Transverse colon (tissue), 4 donors: ENCODE data around the gene CD22. TPM values are rescaled to one million over a fixed set of nuclear protein-coding genes. Genes with fewer than 3 reads are reported as not detected.
A peak's percentile ranks its signal among the peaks of the same experiment; 100 is the strongest.

Experiments used
- DNase-seq: peaks from one replicate; pipeline ENCODE4 v3.0.0-alpha.2; 2019
- H3K27ac ChIP-seq, 4 donors: fragments of 200-600 bp; sonication (generic); 2 replicates each; pipeline ENCODE4 v1.5.1; 2016 to 2018; ENCODE audit warnings: inconsistent platforms in 4 of 4
- H3K27me3 ChIP-seq: fragments of 200-600 bp; sonication (generic); 2 replicates; pipeline ENCODE4 v1.5.1; 2017; ENCODE audit warnings: inconsistent platforms
- H3K36me3 ChIP-seq, 4 donors: fragments of 200-600 bp; sonication (generic); 2 replicates each; pipeline ENCODE4 v1.5.1; 2017 to 2019; ENCODE audit warnings: inconsistent platforms in 4 of 4
- H3K4me1 ChIP-seq, 4 donors: fragments of 200-600 bp; sonication (generic); 2 replicates each; pipeline ENCODE4 v1.5.1; 2017 to 2020; ENCODE audit warnings: inconsistent platforms in 4 of 4
- H3K4me3 ChIP-seq, 4 donors: fragments of 200-600 bp; sonication (generic); 1 replicate in 1 of 4; 2 replicates in 3 of 4; pipeline versions ENCODE4 v1.5.1 to v1.6.1; 2017 to 2019; ENCODE audit warnings: inconsistent platforms in 4 of 4
- H3K9me3 ChIP-seq, 2 donors: fragments of 200-600 bp; sonication (generic); 2 replicates each; pipeline ENCODE4 v1.5.1; 2017 to 2019; ENCODE audit warnings: inconsistent platforms in 2 of 2
- EP300 ChIP-seq: sonication (generic); formaldehyde crosslinking; IDR thresholded peaks from one replicate; pipeline ENCODE4 v1.6.1; 2017; ENCODE audit warnings: antibody characterized with exemption, low read depth
- POLR2A ChIP-seq: fragments of 450-650 bp; IDR thresholded peaks from one replicate; pipeline ENCODE4 v1.6.1; 2016; ENCODE audit warnings: antibody characterized with exemption, mild to moderate bottlenecking, moderate library complexity
- POLR2AphosphoS5 ChIP-seq, 3 donors: sonication (generic); formaldehyde crosslinking; IDR thresholded peaks; one replicate each; pipeline ENCODE4 v1.6.1; 2016; ENCODE audit warnings: antibody characterized with exemption in 3 of 3
- WGBS, 2 donors: methylation state at CpG; one replicate each; pipeline ENCODE4 v1.1.5; 2018; ENCODE audit warnings: low coverage in 1 of 2; 5-methylcytosine and 5-hydroxymethylcytosine counted together
- in situ Hi-C, 4 donors: fragments of 200-750 bp; cut with MboI; loops; one replicate each; pipeline versions ENCODE4 v1.15.0 to v1.15.1; 2017; ENCODE audit warnings: low sequenced_read_pairs in 3 of 4, low pct_ligation_motif_present in 1 of 4, low pct_unique_long_range_greater_than_20kb in 1 of 4
- intact Hi-C: fragments of 100-400 bp; cut with DNase I; formaldehyde crosslinking; loops from one replicate; pipeline ENCODE4 v1.15.1; 2023; ENCODE audit warnings: low total_unique reads
- total RNA-seq, 4 donors: library from RNA; depleted of rRNA; stranded (reverse); fragments of >200 nt; gene quantifications; one replicate each; pipeline ENCODE4 v1.1.0, GENCODE V29; 2016
- TF ChIP-seq, protein P1 (sequence below), 5 experiments: fragments of 200-600 bp in 3 of 5; fragments of 450-650 bp in 2 of 5; sonication (generic) in 3 of 5; IDR thresholded peaks; 1 replicate in 2 of 5; 2 replicates in 3 of 5; pipeline ENCODE4 v1.5.1; 2016 to 2017; ENCODE audit warnings: antibody characterized with exemption in 5 of 5, inconsistent platforms in 3 of 5, mild to moderate bottlenecking in 2 of 5, moderate library complexity in 1 of 5

The CD22 gene
- total RNA-seq, 4 donors from 2014 or later = 4.4 to 27.7 (median 21.1) TPM; not detected in 1

DNA sequence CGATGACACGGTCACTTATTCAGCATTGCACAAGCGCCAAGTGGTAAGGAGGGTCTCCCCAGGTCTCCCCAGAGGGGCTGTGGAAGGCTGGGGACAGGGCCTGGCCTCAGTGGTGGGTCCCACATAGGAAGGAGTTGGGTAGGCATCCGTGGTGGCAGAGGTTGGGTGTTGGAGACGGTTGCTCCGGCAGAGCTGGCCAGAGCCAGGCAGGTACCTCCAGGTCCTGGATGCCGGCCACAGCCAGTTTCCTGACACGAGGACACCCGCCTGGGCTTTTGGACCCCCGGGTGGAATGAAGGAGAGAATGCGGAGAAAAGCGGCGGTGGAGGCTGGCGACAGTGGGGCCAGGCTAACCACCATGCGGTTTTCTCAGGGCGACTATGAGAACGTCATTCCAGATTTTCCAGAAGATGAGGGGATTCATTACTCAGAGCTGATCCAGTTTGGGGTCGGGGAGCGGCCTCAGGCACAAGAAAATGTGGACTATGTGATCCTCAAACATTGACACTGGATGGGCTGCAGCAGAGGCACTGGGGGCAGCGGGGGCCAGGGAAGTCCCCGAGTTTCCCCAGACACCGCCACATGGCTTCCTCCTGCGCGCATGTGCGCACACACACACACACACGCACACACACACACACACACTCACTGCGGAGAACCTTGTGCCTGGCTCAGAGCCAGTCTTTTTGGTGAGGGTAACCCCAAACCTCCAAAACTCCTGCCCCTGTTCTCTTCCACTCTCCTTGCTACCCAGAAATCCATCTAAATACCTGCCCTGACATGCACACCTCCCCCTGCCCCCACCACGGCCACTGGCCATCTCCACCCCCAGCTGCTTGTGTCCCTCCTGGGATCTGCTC, 17.4 kb downstream of the CD22 start:
- H3K36me3 ChIP-seq = no peaks in the 10 kb centered on the region
- WGBS, 2 donors = 14 to 56% methylated on average over 1 to 28 of the region's 28 CpGs
- H3K27me3 ChIP-seq = peaks cover 4% of the 10 kb centered on the region
- DNase-seq = peak; percentile 63
- H3K4me1 ChIP-seq = no peaks in the 10 kb centered on the region
- no peak overlapping the region for H3K27ac ChIP-seq
- no peak overlapping the region for H3K4me3 ChIP-seq
- in situ Hi-C loops (loop anchor here in 1 of 4 donors (10.0 kb wide), 1 partner anchor 148 kb away; the partner anchor contains the start of gene KRTDAP), intact Hi-C loops (no loop called here)
- TF ChIP-seq, protein P1, sequence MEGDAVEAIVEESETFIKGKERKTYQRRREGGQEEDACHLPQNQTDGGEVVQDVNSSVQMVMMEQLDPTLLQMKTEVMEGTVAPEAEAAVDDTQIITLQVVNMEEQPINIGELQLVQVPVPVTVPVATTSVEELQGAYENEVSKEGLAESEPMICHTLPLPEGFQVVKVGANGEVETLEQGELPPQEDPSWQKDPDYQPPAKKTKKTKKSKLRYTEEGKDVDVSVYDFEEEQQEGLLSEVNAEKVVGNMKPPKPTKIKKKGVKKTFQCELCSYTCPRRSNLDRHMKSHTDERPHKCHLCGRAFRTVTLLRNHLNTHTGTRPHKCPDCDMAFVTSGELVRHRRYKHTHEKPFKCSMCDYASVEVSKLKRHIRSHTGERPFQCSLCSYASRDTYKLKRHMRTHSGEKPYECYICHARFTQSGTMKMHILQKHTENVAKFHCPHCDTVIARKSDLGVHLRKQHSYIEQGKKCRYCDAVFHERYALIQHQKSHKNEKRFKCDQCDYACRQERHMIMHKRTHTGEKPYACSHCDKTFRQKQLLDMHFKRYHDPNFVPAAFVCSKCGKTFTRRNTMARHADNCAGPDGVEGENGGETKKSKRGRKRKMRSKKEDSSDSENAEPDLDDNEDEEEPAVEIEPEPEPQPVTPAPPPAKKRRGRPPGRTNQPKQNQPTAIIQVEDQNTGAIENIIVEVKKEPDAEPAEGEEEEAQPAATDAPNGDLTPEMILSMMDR (IDR thresholded peaks at IDR 0.05) = no peak
- TF ChIP-seq POLR2A (no peak), EP300 (no peak), POLR2AphosphoS5 (IDR thresholded peaks at IDR 0.05) (no peak)
- H3K9me3 ChIP-seq = no peaks in the 10 kb centered on the region

DNA sequence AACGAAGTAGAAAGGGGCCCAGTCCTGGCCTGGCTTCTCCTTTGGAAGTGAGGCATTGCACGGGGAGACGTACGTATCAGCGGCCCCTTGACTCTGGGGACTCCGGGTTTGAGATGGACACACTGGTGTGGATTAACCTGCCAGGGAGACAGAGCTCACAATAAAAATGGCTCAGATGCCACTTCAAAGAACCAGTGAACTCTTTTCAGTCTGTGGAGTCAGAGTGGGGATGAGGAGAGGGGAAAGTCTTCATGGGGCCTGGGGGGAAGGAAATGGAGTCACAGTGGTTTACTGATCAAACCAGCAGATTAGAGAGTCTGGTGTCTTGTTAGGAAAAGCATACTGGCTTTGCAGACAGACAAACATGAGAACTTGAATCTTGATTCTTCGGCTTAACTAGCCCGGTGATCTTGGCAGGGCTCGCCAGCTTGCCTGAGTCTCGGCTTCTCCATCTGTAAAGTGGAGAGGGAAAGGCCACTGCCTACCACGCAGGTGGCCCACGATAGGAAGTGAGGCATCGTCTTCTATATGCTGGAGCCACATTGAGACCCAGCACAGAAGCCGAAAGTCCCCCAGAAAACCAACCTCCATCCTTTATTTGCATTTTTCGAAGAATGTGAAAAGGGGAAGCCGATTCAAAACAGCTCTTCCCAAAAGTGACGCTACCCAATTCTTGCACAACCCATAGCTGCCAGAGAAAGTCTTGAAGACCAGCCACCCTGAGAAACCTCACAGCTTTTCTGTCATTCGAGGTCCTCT, 18.4 kb downstream of the CD22 start, which contains the start of gene FFAR1:
Gene FFAR1 (plus strand): TSS at position 732 of the 759 bp plus-strand sequence. CDS start 3,650 bp downstream, outside the sequence.
- intact Hi-C loops (no loop called here), in situ Hi-C loops (loop anchor here in 1 of 4 donors (10.0 kb wide), 1 partner anchor 147 kb away; the partner anchor contains the start of gene KRTDAP)
- H3K4me1 ChIP-seq = no peaks in the 10 kb centered on the region
- peaks cover 4% of the 10 kb centered on the region for H3K27me3 ChIP-seq
- WGBS, 2 donors = 65 to 71% methylated on average over 3 to 18 of the region's 18 CpGs
- no peaks in the 10 kb centered on the region for H3K36me3 ChIP-seq
- TF ChIP-seq POLR2A (no peak), POLR2AphosphoS5 (IDR thresholded peaks at IDR 0.05) (no peak), EP300 (no peak)
- TF ChIP-seq, protein P1 (IDR thresholded peaks at IDR 0.05) = no peak
- no peak within 1 kb of the TSS for H3K4me3 ChIP-seq
- H3K9me3 ChIP-seq = no peaks in the 10 kb centered on the region
- H3K27ac ChIP-seq = no peak within 1 kb of the TSS
- DNase-seq = peak; percentile 40

DNA sequence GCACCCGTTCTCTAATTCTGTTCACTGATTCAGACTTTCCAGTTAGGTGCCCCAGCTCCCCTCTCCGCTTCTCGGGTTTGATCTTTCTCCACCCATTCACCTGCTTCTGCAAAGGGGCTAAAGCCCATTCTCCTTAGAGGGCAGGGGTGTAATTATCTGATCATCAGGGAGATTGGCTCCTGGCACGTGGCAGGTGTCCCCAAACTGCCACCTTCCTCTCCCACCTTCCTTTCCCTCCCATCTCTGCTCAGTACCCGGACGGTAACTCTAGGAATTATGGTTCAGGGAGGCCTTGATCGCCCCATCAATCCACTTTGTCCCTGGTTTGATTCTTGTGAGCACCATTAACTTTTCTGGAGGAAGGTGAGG, 18.9 kb downstream of the CD22 start:
- H3K4me1 ChIP-seq = no peaks in the 10 kb centered on the region
- H3K27me3 ChIP-seq = peaks cover 4% of the 10 kb centered on the region
- 68 to 71% methylated on average over 7 of the region's 7 CpGs for WGBS, 2 donors
- no peak overlapping the region for H3K27ac ChIP-seq
- no peak for DNase-seq
- in situ Hi-C loops = loop anchor here in 1 of 4 donors (10.0 kb wide), 1 partner anchor 147 kb away; the partner anchor contains the start of gene KRTDAP
- no peak overlapping the region for H3K4me3 ChIP-seq
- intact Hi-C loops = no loop called here
- H3K36me3 ChIP-seq = no peaks in the 10 kb centered on the region
- H3K9me3 ChIP-seq = no peaks in the 10 kb centered on the region
- TF ChIP-seq EP300 = no peak
- no peak for TF ChIP-seq POLR2AphosphoS5 (IDR thresholded peaks at IDR 0.05)
- TF ChIP-seq, protein P1 (IDR thresholded peaks at IDR 0.05) = no peak
- no peak for TF ChIP-seq POLR2A
